Measurements from ENCODE around the gene RAB11FIP3. TPM values are rescaled to one million over a fixed set of nuclear protein-coding genes. Genes with fewer than 3 reads are reported as not detected.
A peak's percentile ranks its signal among the peaks of the same experiment; 100 is the strongest.

The RAB11FIP3 gene
- total and polyA plus RNA-seq, 2 of the 13 experiments (the other 11 are each of a cell fraction or from before 2014, with no cell fraction given), result 34.3 to 57.6 TPM

- TF ChIP-seq ZC3H4 (CRISPR knock-in tag; IDR thresholded peaks at IDR 0.05; ENCODE audit: borderline replicate concordance) (no peak), ZBTB3 (CRISPR knock-in tag; IDR thresholded peaks at IDR 0.05; ENCODE audit: borderline replicate concordance, low read depth) (no peak), ZNF616 (CRISPR knock-in tag; IDR thresholded peaks at IDR 0.05; ENCODE audit: low read depth) (no peak), E2F2 (CRISPR knock-in tag; IDR thresholded peaks at IDR 0.05; ENCODE audit: borderline replicate concordance) (no peak), SMAD9 (CRISPR knock-in tag; IDR thresholded peaks at IDR 0.05) (no peak), ZNF558 (CRISPR knock-in tag; IDR thresholded peaks at IDR 0.05; ENCODE audit: borderline replicate concordance) (no peak), ZNF704 (CRISPR knock-in tag; IDR thresholded peaks at IDR 0.05; ENCODE audit: borderline replicate concordance) (no peak), ZFP82 (CRISPR knock-in tag; IDR thresholded peaks at IDR 0.05; ENCODE audit: borderline replicate concordance) (no peak), SIN3B (IDR thresholded peaks at IDR 0.05; ENCODE audit: low read length) (no peak), ZNF879 (CRISPR knock-in tag; IDR thresholded peaks at IDR 0.05) (no peak), PPARG (CRISPR knock-in tag; conservative IDR thresholded peaks at IDR 0.05) (no peak), HNF4A (CRISPR knock-in tag; IDR thresholded peaks at IDR 0.05) (peak; percentile 94), JUNB (CRISPR knock-in tag; IDR thresholded peaks at IDR 0.05; ENCODE audit: borderline replicate concordance) (no peak), ZSCAN9 (CRISPR knock-in tag; IDR thresholded peaks at IDR 0.05; ENCODE audit: borderline replicate concordance) (no peak; the same call in 1 of the 2 replicates), TFAP4 (IDR thresholded peaks at IDR 0.05; ENCODE audit: borderline replicate concordance, low read depth) (no peak; the same call in 1 of the 2 replicates), CC2D1A (CRISPR knock-in tag; IDR thresholded peaks at IDR 0.05) (no peak), DNMT1 (CRISPR knock-in tag; IDR thresholded peaks at IDR 0.05) (no peak), CSRNP2 (CRISPR knock-in tag; conservative IDR thresholded peaks at IDR 0.05; ENCODE audit: low read depth) (no peak)
- TF ChIP-seq, protein P1, sequence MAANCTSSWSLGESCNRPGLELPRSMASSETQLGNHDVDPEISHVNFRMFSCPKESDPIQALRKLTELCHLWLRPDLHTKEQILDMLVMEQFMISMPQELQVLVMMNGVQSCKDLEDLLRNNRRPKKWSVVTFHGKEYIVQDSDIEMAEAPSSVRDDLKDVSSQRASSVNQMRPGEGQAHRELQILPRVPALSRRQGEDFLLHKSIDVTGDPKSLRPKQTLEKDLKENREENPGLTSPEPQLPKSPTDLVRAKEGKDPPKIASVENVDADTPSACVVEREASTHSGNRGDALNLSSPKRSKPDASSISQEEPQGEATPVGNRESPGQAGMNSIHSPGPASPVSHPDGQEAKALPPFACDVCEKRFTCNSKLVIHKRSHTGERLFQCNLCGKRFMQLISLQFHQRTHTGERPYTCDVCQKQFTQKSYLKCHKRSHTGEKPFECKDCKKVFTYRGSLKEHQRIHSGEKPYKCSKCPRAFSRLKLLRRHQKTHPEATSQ (CRISPR knock-in tag; IDR thresholded peaks at IDR 0.05; ENCODE audit: borderline replicate concordance), result no peak
- TF ChIP-seq, protein P2, sequence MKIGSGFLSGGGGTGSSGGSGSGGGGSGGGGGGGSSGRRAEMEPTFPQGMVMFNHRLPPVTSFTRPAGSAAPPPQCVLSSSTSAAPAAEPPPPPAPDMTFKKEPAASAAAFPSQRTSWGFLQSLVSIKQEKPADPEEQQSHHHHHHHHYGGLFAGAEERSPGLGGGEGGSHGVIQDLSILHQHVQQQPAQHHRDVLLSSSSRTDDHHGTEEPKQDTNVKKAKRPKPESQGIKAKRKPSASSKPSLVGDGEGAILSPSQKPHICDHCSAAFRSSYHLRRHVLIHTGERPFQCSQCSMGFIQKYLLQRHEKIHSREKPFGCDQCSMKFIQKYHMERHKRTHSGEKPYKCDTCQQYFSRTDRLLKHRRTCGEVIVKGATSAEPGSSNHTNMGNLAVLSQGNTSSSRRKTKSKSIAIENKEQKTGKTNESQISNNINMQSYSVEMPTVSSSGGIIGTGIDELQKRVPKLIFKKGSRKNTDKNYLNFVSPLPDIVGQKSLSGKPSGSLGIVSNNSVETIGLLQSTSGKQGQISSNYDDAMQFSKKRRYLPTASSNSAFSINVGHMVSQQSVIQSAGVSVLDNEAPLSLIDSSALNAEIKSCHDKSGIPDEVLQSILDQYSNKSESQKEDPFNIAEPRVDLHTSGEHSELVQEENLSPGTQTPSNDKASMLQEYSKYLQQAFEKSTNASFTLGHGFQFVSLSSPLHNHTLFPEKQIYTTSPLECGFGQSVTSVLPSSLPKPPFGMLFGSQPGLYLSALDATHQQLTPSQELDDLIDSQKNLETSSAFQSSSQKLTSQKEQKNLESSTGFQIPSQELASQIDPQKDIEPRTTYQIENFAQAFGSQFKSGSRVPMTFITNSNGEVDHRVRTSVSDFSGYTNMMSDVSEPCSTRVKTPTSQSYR (CRISPR knock-in tag; IDR thresholded peaks at IDR 0.05; ENCODE audit: borderline replicate concordance), result no peak
Observed at GRCh38 chr16:543301-544164, 118.1 kb downstream of the RAB11FIP3 start (continued).
